HG03280 (cell line): ENCODE data around the gene FES.
"Not testable (repeated sequence)": the region's sequence is repeated elsewhere in the genome, so short reads cannot be mapped to it uniquely, and the experiment has no call there.

ENCODE experiments used
- ATAC-seq: cut with Tn5 transposase; IDR thresholded peaks from one replicate; pipeline ENCODE4 v1.9.1; 2021; ENCODE audit warnings: mild to moderate bottlenecking, moderate library complexity; ENCODE audit not compliant: unreplicated experiment

Gene FES

GRCh38 chr15:90928106-90928505 is 43.8 kb downstream of the FES start:
- not testable (repeated sequence) for ATAC-seq

GRCh38 chr15:90929246-90930019 is 45.1 kb downstream of the FES start:
- no peak for ATAC-seq

GRCh38 chr15:90930861-90931574 is 46.7 kb downstream of the FES start:
- ATAC-seq: no peak

- ATAC-seq: no peak
Measured at GRCh38 chr15:90931575-90931827, 47.2 kb downstream of the FES start.

- peak; percentile 50 for ATAC-seq
Measured at GRCh38 chr15:90931828-90932659, 47.7 kb downstream of the FES start, which contains the start of gene HDDC3. HDDC3 (minus strand) TSS chr15:90932549; CDS start chr15:90932540, 9 bp downstream.

GRCh38 chr15:90932660-90932991 is 48.3 kb downstream of the FES start:
- ATAC-seq: no peak

GRCh38 chr15:90933301-90933700 is 49.0 kb downstream of the FES start:
- no peak for ATAC-seq

- ATAC-seq: peak; percentile 27
Measured at GRCh38 chr15:90934256-90934948, 50.1 kb downstream of the FES start.

GRCh38 chr15:90934949-90935751 is 50.8 kb downstream of the FES start, which contains the start of gene UNC45A:
UNC45A (plus strand) TSS chr15:90935285; CDS start chr15:90935325, 40 bp downstream.
- ATAC-seq: peak; percentile 66

- no peak for ATAC-seq
Measured at GRCh38 chr15:90936823-90937222, 52.5 kb downstream of the FES start.

- no peak for ATAC-seq
Measured at GRCh38 chr15:90938261-90938660, 54.0 kb downstream of the FES start.

GRCh38 chr15:90939756-90940155 is 55.5 kb downstream of the FES start:
- ATAC-seq: no peak

- no peak for ATAC-seq
Measured at GRCh38 chr15:90941038-90941437, 56.7 kb downstream of the FES start.

- no peak for ATAC-seq
Measured at GRCh38 chr15:90942354-90943120, 58.2 kb downstream of the FES start.

- ATAC-seq: no peak
Measured at GRCh38 chr15:90945091-90945490, 60.8 kb downstream of the FES start.
